Activated CD4-positive, alpha-beta T cell treated with anti-CD3 and anti-CD28 coated beads for 24 hours (primary cell): Measurements from ENCODE around the gene LIN7A.

Experiments used
- DNase-seq, 2 donors: peaks; one replicate each; pipeline ENCODE4 v3.0.0-alpha.2; 2020; ENCODE audit warnings: low read depth in 2 of 2

LIN7A gene

GRCh38 chr12:80860206-80860605, 77.5 kb downstream of the LIN7A start:
- DNase-seq, result no peak

GRCh38 chr12:80858356-80858755, 79.4 kb downstream of the LIN7A start:
- no peak for DNase-seq

- no peak for DNase-seq
Observed at GRCh38 chr12:80857311-80857710, 80.4 kb downstream of the LIN7A start.

- no peak for DNase-seq
Observed at GRCh38 chr12:80849337-80849736, 88.4 kb downstream of the LIN7A start.

GRCh38 chr12:80848858-80849257, 88.9 kb downstream of the LIN7A start:
- no peak for DNase-seq

GRCh38 chr12:80847575-80847974, 90.2 kb downstream of the LIN7A start:
- no peak for DNase-seq

GRCh38 chr12:80846952-80847351, 90.8 kb downstream of the LIN7A start:
- no peak for DNase-seq

GRCh38 chr12:80845639-80846038, 92.1 kb downstream of the LIN7A start:
- no peak for DNase-seq

- no peak for DNase-seq
Observed at GRCh38 chr12:80843969-80844368, 93.8 kb downstream of the LIN7A start.

GRCh38 chr12:80838708-80839107, 99.0 kb downstream of the LIN7A start:
- no peak for DNase-seq

- DNase-seq, result no peak
Observed at GRCh38 chr12:80838024-80838658, 99.6 kb downstream of the LIN7A start.

- no peak for DNase-seq
Observed at GRCh38 chr12:80837342-80837978, 100.3 kb downstream of the LIN7A start.

- no peak for DNase-seq
Observed at GRCh38 chr12:80834724-80835123, 103.0 kb downstream of the LIN7A start.

GRCh38 chr12:80830533-80831088, 107.1 kb downstream of the LIN7A start:
- DNase-seq, result no peak

GRCh38 chr12:80829767-80830166, 108.0 kb downstream of the LIN7A start:
- DNase-seq, result no peak

- no peak for DNase-seq
Observed at GRCh38 chr12:80825506-80825905, 112.2 kb downstream of the LIN7A start.

GRCh38 chr12:80823393-80823792, 114.3 kb downstream of the LIN7A start:
- no peak for DNase-seq

- no peak for DNase-seq
Observed at GRCh38 chr12:80821513-80822000, 116.2 kb downstream of the LIN7A start.

GRCh38 chr12:80818878-80819277, 118.9 kb downstream of the LIN7A start:
- DNase-seq, result no peak

GRCh38 chr12:80815351-80815750, 122.4 kb downstream of the LIN7A start:
- no peak for DNase-seq

GRCh38 chr12:80814453-80814852, 123.3 kb downstream of the LIN7A start:
- DNase-seq, result no peak

- DNase-seq, result no peak
Observed at GRCh38 chr12:80813820-80814219, 123.9 kb downstream of the LIN7A start.
